Esophagus muscularis mucosa (tissue), 3 donors: ENCODE results near the gene COL26A1.

Source experiments
- CTCF ChIP-seq, 3 experiments: fragments of 200-600 bp in 2 of 3; fragments of 450-650 bp in 1 of 3; sonication (generic) in 2 of 3; IDR thresholded peaks; one replicate each; pipeline ENCODE4 v1.5.1; 2017 to 2019; ENCODE audit warnings: antibody characterized with exemption in 3 of 3, mild to moderate bottlenecking in 2 of 3, moderate library complexity in 1 of 3
- POLR2A ChIP-seq: fragments of 450-650 bp; IDR thresholded peaks from one replicate; pipeline ENCODE4 v1.6.1; 2017; ENCODE audit warnings: antibody characterized with exemption, moderate library complexity, mild to moderate bottlenecking, low read depth

GRCh38 chr7:101555269-101555920, 192.7 kb downstream of the COL26A1 start:
- TF ChIP-seq POLR2A (no peak), CTCF (IDR thresholded peaks at IDR 0.05) (no peak)
